ENCODE measurements around the gene STEAP4. TPM values are rescaled to one million over a fixed set of nuclear protein-coding genes. Genes with fewer than 3 reads are reported as not detected.

Gene STEAP4
- total RNA-seq, 1 experiment from 2014 or later: 0.17 TPM

GRCh38 chr7:88280801-88281200, 25.9 kb downstream of the STEAP4 start:
- DNase-seq (ENCODE audit: low spot score): no peak
- TF ChIP-seq JAZF1 (CRISPR knock-in tag; IDR thresholded peaks at IDR 0.05): no peak
- no peak for TF ChIP-seq NR2C2 (CRISPR knock-in tag; IDR thresholded peaks at IDR 0.05)
- TF ChIP-seq ERG (CRISPR knock-in tag; IDR thresholded peaks at IDR 0.05): no peak
- no peak for TF ChIP-seq PRDM15 (CRISPR knock-in tag; IDR thresholded peaks at IDR 0.05)
- no peak for TF ChIP-seq CDX4 (CRISPR knock-in tag; IDR thresholded peaks at IDR 0.05; ENCODE audit: borderline replicate concordance)
- TF ChIP-seq E2F4 (CRISPR knock-in tag; IDR thresholded peaks at IDR 0.05; ENCODE audit: borderline replicate concordance, low read depth): no peak
- no peak for TF ChIP-seq ZNF425 (CRISPR knock-in tag; conservative IDR thresholded peaks at IDR 0.05)
- TF ChIP-seq ZNF263 (CRISPR knock-in tag; IDR thresholded peaks at IDR 0.05; ENCODE audit: low read depth): no peak
- no peak for TF ChIP-seq ELF4 (CRISPR knock-in tag; IDR thresholded peaks at IDR 0.05; ENCODE audit: low read depth)
- no peak for TF ChIP-seq JUN (CRISPR knock-in tag; IDR thresholded peaks at IDR 0.05)
- CTCF ChIA-PET: no interaction called here
- H3K27me3 Mint-ChIP-seq (ENCODE audit: low read depth): no peaks in the 10 kb centered on the region
- POLR2A ChIA-PET: no interaction called here
- no peaks in the 10 kb centered on the region for H3K36me3 Mint-ChIP-seq
- H3K27ac Mint-ChIP-seq: no peak overlapping the region
- no peak overlapping the region for H3K4me3 Mint-ChIP-seq
- no peak for ATAC-seq
- H3K9me3 Mint-ChIP-seq: no peaks in the 10 kb centered on the region
- peaks cover 21% of the 10 kb centered on the region for H3K4me1 Mint-ChIP-seq

- POLR2A ChIA-PET: no interaction called here
- no peak overlapping the region for H3K27ac Mint-ChIP-seq
- DNase-seq (ENCODE audit: low spot score): no peak
Measured at GRCh38 chr7:88279323-88279722, 27.4 kb downstream of the STEAP4 start.

More at GRCh38 chr7:88279323-88279722, 27.4 kb downstream of the STEAP4 start:
- ATAC-seq: no peak
- Mint-ChIP-seq H3K4me1 (peaks cover 31% of the 10 kb centered on the region), H3K9me3 (no peaks in the 10 kb centered on the region), H3K27me3 (ENCODE audit: low read depth) (no peaks in the 10 kb centered on the region), H3K36me3 (no peaks in the 10 kb centered on the region), H3K4me3 (no peak overlapping the region)
- no peak for TF ChIP-seq CTCF (IDR thresholded peaks at IDR 0.05)
- TF ChIP-seq MLX (CRISPR knock-in tag; IDR thresholded peaks at IDR 0.05): no peak
- TF ChIP-seq RELA (CRISPR knock-in tag; IDR thresholded peaks at IDR 0.05; ENCODE audit: borderline replicate concordance): no peak
- no peak for TF ChIP-seq NR3C1 (CRISPR knock-in tag; conservative IDR thresholded peaks at IDR 0.05; ENCODE audit: low read depth)
- TF ChIP-seq E2F4 (CRISPR knock-in tag; IDR thresholded peaks at IDR 0.05; ENCODE audit: borderline replicate concordance, low read depth): no peak
- TF ChIP-seq TCF7 (CRISPR knock-in tag; IDR thresholded peaks at IDR 0.05; ENCODE audit: low read depth): no peak
- CTCF ChIA-PET: no interaction called here
